Lung microvascular endothelial cell (primary cell): ENCODE data around the gene FREY1. TPM values are rescaled to one million over a fixed set of nuclear protein-coding genes. Genes with fewer than 3 reads are reported as not detected.

Experiments
- DNase-seq, 2 donors: peaks; one replicate each; pipeline versions ENCODE4 v3.0.0 to v3.0.0-alpha.2; 2010; ENCODE audit warnings: low read depth in 2 of 2
- total RNA-seq: library from RNA; depleted of rRNA; stranded (reverse); fragments of >200 nt; gene quantifications from 2 replicates; pipeline ENCODE4 v1.2.1, GENCODE V29; 2014

The FREY1 gene, protein sequence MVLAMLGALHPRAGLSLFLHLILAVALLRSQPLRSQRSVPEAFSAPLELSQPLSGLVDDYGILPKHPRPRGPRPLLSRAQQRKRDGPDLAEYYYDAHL
- total RNA-seq: 0.44 and 0.99 TPM in 2 replicates

DNA sequence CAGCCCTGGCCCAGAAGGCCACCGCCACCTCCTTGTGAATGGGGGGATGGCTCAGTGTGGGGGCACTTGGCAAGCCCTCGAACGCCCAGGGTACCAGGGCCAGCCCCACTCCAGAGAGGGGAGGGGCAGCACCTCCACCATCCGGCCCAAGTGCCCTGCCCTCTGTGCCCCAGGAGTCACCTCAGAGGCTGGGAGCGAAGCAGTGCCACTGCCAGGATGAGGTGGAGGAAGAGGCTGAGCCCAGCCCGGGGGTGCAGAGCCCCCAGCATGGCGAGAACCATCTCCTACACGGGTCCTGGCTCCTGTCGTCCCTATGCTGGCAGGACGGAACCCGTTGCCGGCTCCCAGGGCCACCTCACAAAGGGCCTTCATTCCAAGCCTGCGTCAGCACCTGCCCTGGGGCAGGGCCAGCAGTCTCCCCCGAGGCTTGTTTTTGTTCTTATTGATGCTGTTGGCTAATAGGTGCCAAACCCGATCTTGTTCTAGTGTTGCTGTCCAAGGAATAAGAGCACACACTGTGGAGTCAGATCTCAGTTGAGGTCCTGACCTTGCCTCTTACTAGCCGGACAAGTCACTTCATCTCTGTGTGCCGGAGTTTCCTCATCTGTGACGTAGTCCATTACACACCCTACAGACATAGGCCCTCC, at the start of gene FREY1:
FREY1 (minus strand) TSS at position 307 of the 647 bp plus-strand sequence; CDS start at position 281, 26 bp downstream.
- DNase-seq: no peak

GRCh38 chr11:45949992-45950407, 42.9 kb upstream of the FREY1 start:
- peak in 1 of 2 donors; percentile 33 for DNase-seq

DNA sequence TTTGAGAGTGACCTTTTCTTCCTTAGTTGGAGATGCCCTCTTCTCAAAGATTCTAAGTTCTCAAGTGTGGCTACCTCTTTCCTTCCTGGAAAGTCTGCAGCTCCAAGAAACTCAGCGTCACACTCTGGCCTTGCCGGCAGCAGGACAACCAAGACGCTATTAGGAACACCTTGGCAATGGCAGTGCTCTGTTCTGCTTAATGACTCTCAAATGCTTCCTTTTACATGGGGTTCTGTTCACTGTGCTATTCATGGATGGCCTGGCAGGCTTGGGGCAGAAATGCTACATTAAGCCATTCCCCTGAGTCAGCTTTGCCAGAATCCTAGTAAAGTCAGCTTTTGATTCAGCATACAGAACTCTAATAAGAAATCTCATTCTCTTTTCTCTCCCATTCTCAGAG, 41.3 kb upstream of the FREY1 start:
- DNase-seq: no peak

DNA sequence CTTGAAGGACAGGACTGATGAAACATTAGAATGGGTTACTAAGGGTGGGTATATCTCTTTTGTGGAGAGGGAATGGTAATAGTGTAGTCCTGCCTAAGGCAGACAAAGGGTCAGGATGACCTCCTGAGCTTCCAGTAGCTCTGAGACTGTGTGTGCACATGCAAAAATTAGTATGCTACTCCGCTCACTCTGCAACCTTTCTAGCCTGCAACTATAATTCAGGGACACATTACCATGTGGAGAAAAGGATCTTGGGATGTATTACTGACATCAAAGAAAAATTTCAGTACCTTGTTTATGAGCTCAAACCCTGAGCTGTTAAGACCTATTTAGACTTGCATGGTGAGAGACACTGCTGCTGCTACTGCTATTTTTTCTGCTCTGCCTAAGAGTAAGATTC, 40.8 kb upstream of the FREY1 start:
- DNase-seq: no peak

- no peak for DNase-seq
Observed at GRCh38 chr11:45945397-45945999, 38.4 kb upstream of the FREY1 start.

- DNase-seq: no peak
Observed at GRCh38 chr11:45942381-45942780, 35.3 kb upstream of the FREY1 start.

DNA sequence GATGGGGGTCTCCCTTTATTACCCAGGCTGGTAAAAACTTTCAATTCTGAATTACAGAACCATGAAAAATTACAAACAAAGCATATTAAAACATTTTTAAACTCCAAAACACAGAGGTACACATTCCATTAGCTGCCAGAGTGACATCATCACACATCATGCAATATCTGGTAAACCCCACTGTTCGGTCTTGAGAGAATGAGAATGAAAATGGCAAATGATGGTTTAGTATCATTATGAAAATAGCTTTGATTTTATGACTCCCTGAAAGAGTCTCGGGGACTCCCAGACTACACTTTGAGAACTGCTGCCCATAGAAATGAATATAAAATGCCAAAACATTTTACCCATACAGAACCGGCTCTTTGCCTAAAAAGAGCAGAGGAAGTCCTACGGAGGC, 34.2 kb upstream of the FREY1 start:
- no peak for DNase-seq

DNA sequence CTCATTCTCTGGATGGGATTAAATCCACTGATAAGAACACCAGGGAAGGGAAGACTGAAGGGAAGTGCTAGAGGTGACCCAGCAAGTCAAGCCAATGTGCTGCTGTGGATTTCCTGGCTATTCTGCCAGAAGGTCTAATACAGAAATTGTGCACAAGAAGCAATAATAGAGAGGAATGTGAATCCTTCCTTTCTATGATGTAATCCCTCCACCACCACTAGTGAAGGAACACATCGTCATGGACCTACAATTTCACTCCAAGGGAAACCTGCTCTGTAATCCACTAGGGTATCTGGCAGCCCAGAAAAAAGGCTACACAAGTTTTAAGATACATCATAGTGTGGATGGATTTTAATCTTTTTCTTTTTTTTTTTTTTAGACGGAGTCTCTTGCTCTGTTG, 32.8 kb upstream of the FREY1 start:
- peak; percentile 17 to 24 for DNase-seq

GRCh38 chr11:45937916-45938315, 30.8 kb upstream of the FREY1 start:
- DNase-seq: no peak

GRCh38 chr11:45936511-45937054, 29.5 kb upstream of the FREY1 start:
- no peak for DNase-seq

DNA sequence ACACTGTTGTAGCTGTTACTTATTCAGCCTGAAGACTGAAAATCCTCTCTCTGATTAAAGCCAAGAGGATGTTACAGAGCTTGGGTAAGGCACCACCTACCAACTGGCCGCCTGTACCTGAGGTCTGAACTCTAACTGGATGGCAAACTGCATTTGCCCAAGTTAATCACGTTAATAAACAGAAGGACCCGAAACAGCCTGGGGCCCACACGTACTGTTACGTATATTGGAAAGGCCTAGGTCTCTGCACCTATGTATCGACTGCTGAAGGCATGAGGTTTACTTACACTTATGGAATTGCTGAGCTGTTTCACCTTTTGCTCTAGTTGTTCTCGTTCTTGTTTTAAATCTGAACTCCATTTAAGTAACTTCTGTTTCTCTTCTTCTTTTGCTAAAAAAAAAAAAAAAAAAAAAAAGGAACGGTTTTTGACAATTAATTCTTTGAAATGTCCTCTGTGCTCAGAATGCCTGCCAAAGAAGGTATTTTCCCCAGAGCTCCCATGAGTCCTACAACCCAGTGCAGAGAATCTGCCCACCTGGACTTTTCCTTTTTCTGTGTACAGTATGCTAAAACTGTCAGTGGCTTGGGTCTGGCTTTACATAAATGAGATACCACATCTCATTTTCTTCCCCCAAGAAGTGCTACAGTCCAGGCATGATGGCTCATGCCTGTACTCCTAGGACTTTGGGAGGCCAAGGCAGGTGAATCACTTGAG, 28.4 kb upstream of the FREY1 start:
- no peak for DNase-seq

- no peak for DNase-seq
Observed at GRCh38 chr11:45934580-45935318, 27.7 kb upstream of the FREY1 start.

DNA sequence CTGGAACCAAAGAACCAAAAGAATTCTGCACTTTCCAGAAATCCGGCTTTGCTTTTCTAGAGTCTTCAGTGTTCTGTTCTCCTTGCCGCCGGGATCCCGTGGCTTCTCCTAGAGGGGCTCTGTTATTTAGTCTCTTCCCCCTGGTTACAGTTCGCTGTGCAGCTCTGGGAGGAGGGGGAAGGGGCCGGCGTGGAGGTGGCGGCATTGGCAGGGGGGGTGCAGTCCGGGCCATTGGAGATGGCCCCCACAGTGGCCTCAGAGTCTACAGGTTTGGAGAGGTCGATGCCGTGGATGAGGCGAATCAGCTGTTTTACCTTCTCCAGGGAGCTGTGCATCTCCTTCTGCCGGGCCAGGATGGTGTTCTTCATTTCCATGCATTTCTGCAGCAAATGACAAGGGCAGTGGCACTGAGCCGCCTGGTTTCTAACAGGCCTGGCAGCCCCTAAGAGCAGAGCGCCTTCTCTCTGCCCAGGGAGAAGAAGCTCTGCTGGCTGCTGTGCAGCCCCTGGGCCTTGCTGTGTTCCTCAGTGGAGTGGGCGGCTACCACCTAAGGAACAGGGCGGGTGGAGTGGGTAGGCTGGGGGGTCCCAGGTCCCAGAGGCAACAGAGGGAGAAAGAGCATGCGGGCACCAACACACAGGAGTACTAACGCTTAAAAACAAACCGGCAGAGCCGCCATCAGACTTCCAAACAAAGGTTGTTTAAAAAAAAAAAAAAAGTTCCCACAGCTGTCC, 26.9 kb upstream of the FREY1 start:
- DNase-seq: no peak

GRCh38 chr11:45933131-45933831, 26.2 kb upstream of the FREY1 start:
- no peak for DNase-seq

GRCh38 chr11:45932217-45932616, 25.1 kb upstream of the FREY1 start:
- DNase-seq: no peak

DNA sequence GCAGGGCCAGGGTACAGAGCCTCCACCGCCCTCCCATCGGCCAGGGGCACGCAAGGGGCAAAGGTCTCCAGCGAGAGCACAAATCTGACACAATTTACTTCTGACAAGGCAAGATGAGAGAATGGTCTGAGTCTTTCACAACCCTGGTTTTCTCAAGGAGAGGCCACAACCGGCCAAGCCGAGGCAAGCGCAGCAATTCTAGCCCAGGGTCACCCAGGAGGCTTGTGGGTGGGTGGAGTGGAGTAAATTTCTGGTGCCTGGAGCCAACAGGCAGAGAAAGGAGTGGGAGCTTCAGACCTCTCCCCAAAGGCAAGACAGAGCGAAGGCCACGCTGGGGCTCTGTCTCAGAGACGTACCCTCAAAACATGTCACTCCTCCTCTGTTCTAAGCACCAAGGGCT, 24.7 kb upstream of the FREY1 start:
- DNase-seq: no peak

DNA sequence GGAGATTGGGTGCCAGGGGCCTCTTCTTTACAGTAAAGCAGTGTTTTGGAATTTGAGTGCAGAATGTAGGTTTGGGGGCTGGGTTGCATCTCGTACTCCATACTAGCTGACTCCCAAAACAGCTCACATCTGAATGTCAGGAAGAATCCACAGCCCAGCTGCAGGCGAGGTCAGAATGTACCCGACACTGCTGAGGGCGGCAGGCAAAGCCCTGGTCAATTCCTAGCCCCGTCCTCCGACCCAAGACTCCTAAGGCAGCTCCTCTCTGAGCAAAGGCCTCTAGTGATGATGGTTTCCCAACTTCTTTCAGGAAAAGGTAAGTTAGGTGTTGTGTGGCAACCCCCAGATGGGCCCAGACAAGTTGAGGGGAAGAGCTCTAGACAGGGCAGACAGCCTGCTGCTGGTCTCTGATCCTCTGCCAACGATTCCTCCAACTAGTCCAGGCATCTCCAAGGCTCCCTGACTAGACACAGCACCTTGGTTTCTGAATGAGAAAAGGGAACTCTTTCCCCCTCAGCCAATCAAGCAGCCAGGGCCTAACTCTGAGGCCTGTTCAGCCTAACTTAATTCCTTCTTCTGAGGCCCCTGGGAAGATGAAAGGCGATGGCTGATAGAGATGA, 24.0 kb upstream of the FREY1 start:
- DNase-seq: no peak

DNA sequence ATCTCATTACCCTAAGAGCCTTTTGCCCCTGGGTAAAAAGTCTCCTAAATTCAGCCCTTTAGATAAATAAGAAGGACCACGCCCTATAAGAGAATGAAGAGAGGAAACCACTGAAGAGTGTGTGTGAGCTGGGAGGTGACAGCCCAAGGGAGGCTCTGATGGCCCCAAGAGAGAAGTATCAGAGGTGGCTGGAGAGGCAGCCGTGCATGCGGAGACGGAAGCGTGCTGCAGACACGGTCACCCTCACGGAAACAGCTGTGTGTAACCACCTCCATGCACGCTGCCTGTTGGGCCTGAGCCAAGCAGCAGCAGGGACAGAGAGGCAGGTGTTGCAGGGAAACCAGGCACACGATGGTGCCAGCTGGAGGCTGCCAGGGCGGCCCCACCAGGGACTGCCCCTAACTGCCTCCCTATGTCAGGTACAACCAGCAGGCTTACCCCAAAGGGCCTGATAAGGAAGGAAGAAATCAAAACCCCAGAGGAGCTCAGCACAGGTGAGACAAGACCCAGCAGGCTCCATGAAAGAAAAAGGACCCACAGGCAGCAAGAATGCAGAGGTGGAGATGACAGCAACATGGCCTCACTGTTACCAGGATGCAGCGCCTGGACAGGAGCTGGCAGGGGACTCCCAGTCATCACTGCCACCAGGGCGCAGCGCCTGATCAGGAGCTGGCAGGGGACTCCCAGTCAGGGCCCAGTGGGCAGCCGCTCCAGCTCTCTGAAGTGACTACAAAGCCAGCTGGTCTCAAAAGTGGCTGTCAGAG, 23.1 kb upstream of the FREY1 start:
- DNase-seq: peak in 1 of 2 donors; percentile 63

DNA sequence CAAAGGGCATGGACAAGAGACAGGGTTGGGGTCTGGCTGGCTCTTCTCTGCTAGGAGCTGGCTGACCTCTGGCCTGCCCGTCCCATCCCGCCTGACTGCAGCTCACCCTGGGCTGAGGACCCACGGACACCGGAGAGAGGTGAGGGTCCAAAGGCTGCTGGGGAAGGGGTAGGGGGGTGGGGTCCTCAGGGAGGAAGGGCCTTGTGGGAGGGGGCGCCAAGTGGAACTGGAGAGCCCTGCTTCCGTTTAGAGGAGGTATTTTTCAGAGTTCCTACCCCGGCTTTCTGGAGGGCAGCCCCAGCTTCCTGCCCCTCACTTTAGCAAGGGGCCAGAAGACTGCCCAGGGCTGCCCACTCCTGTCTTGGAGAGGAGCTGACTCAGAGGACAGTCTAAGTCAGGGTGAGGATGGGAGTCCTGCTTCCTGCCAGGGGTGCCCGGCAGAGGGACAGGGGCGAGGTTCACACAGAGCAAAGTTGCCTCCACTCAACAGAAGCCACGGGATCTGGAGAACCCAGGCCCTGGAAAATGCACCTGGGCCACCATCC, 22.5 kb upstream of the FREY1 start:
- DNase-seq: no peak
